Transverse colon (tissue), 4 donors: ENCODE data around the gene GTPBP3.

Experiments used
- POLR2A ChIP-seq: fragments of 450-650 bp; IDR thresholded peaks from one replicate; pipeline ENCODE4 v1.6.1; 2016; ENCODE audit warnings: antibody characterized with exemption, mild to moderate bottlenecking, moderate library complexity
- POLR2AphosphoS5 ChIP-seq, 3 donors: sonication (generic); formaldehyde crosslinking; IDR thresholded peaks; one replicate each; pipeline ENCODE4 v1.6.1; 2016; ENCODE audit warnings: antibody characterized with exemption in 3 of 3
- TF ChIP-seq, protein P1 (sequence below), 5 experiments: fragments of 200-600 bp in 3 of 5; fragments of 450-650 bp in 2 of 5; sonication (generic) in 3 of 5; IDR thresholded peaks; 1 replicate in 2 of 5; 2 replicates in 3 of 5; pipeline ENCODE4 v1.5.1; 2016 to 2017; ENCODE audit warnings: antibody characterized with exemption in 5 of 5, inconsistent platforms in 3 of 5, mild to moderate bottlenecking in 2 of 5, moderate library complexity in 1 of 5

DNA sequence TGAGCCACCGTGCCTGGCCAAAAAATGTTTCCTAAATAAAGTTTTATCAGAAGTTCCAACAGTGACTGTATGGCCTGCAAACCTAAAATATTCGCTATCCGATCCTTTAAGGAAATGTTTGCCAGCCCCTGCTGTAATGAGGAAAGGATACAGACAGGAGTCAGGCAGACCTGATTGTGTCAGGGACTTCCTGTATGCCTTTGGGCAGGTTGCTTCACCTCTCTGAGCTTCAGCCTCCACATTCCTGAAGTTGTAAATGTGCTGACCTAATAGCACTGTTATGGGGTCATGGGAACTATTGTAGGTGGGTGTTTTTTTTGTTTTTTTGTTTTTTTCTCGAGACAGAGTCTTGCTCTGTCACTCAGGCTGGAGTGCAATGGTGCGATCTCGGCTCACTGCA, 40.4 kb upstream of the GTPBP3 start:
- TF ChIP-seq, protein P1, sequence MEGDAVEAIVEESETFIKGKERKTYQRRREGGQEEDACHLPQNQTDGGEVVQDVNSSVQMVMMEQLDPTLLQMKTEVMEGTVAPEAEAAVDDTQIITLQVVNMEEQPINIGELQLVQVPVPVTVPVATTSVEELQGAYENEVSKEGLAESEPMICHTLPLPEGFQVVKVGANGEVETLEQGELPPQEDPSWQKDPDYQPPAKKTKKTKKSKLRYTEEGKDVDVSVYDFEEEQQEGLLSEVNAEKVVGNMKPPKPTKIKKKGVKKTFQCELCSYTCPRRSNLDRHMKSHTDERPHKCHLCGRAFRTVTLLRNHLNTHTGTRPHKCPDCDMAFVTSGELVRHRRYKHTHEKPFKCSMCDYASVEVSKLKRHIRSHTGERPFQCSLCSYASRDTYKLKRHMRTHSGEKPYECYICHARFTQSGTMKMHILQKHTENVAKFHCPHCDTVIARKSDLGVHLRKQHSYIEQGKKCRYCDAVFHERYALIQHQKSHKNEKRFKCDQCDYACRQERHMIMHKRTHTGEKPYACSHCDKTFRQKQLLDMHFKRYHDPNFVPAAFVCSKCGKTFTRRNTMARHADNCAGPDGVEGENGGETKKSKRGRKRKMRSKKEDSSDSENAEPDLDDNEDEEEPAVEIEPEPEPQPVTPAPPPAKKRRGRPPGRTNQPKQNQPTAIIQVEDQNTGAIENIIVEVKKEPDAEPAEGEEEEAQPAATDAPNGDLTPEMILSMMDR (IDR thresholded peaks at IDR 0.05) = no peak
- no peak for TF ChIP-seq POLR2A
- no peak for TF ChIP-seq POLR2AphosphoS5 (IDR thresholded peaks at IDR 0.05)
